SW480 (cell line): ENCODE results near the gene KPTN.

Source experiments
- DNase-seq: peaks from one replicate; pipeline ENCODE4 v3.0.0-alpha.2; 2016; ENCODE audit warnings: low spot score

The KPTN gene

GRCh38 chr19:47483800-47484690, at the start of gene KPTN:
Gene KPTN (minus strand): TSS chr19:47484219. CDS start chr19:47484160, 59 bp downstream.
- DNase-seq, result peak; percentile 91

- DNase-seq, result no peak
Observed at GRCh38 chr19:47531640-47532387, 47.8 kb upstream of the KPTN start.

GRCh38 chr19:47529018-47529742, 45.2 kb upstream of the KPTN start:
- no peak for DNase-seq

DNA sequence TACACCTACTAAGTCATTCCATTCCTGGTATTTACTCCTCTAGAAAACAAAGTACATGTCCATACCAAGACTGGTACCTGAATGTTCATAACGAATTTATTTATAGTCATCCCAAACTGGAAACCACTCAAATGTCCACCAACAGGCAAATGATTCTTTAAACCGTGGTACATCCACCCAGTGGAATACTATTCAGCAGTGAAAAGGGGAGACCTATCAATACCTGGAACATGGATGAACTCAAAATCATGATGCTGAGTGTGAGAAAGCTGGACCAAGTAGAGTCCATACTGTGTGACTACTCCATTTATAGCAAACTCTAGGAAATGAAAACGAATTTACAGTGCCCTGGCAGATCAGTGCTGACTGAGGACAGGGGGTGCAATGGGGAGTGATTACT, 42.8 kb upstream of the KPTN start:
- DNase-seq, result no peak

- no peak for DNase-seq
Observed at GRCh38 chr19:47523473-47523872, 39.5 kb upstream of the KPTN start.

DNA sequence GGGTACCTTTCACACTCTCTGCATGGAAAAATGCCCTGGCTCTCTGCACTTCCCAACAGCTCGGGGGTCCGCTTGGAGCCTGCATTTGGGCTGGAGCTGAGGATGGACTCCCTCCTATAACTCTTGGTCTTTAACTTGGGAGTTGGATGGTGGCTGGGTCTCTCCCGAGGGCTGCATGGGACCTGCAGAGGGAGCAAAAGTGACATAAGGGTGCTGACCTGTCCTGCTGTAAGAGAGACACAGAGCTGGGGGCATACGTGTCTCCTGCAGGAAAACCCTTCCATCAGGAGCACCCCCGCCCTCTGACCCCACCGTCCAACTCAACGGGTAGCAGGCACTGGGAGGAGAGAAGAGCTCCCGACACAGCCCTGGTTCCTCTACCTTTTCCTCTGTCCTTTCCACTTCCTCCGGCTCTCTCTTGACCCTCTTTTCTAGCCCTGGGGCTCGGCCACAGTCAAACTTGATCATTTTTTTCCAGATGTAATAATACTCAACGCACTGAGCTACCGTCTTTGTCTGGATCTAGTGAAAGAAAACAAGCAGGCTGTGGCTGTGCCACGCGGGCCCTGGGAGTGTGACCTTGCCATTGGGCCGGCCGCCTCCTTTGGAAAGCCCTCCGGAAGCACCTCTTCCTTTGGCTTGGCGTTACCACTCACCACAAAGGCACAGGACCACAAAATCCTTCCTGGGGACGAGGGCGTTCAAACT, 37.6 kb upstream of the KPTN start:
- no peak for DNase-seq

DNA sequence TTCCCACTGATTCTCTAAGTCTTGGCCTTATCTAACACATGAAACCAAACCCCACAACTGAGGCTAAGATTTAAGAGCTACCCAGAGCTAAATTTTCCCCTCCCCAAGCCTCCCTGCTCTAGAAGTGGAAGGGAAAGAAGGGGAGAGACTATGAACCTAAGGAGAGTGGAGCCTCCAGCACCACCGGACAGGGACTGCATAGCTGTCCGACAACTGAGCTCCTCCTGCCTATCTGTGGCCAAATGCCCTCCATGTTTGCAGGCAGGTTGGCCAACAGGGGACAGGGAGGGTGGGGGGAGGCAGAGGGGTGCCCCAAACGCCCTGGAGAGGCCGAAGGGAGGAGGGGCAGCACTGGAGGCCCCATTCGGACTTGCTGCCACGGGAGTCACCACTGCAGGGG, 36.8 kb upstream of the KPTN start:
- DNase-seq, result no peak

GRCh38 chr19:47520343-47520806, 36.4 kb upstream of the KPTN start:
- no peak for DNase-seq

GRCh38 chr19:47518854-47519253, 34.8 kb upstream of the KPTN start:
- DNase-seq, result no peak

- no peak for DNase-seq
Observed at GRCh38 chr19:47518139-47518538, 34.1 kb upstream of the KPTN start.

DNA sequence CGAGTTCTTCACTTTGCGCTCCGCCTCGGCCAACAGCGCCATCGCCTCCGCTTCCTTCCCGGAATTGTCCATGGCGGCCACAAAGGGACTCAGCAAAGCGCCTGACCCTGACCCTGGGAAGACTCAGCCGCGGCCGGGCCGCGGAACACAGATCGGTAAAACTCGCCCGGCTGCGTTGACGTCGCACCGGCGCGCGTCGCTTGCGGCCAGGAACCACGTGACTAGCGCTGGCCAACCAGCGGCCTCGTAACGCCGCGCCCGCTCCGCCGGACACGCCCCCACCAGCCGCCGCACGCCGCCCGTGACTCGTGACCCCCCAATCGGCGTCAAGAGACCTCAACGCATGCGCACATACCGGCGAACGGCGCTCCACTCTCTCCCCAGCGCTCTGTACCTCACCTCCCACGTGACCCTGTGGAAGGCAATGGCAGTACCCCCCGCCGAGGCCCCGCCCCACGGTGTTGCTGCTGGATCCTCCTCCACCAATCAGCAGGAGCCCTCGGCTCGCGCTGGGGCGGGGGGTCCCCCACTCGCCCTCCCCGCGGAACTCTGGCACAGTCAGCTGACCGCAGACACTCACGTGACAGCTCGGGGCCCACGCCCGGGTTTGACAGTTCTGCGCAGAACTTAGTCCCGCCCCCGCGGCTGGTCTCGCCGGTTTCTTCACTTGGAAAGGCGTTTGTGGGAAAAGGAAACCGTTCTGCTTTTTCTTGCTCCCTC, 31.0 kb upstream of the KPTN start, which contains the start of gene NAPA:
TSS of gene NAPA (minus strand) at position 195 of the 720 bp plus-strand sequence. CDS start at position 72, 123 bp downstream.
- DNase-seq, result peak; percentile 100

GRCh38 chr19:47514151-47514868, 30.3 kb upstream of the KPTN start:
- no peak for DNase-seq

DNA sequence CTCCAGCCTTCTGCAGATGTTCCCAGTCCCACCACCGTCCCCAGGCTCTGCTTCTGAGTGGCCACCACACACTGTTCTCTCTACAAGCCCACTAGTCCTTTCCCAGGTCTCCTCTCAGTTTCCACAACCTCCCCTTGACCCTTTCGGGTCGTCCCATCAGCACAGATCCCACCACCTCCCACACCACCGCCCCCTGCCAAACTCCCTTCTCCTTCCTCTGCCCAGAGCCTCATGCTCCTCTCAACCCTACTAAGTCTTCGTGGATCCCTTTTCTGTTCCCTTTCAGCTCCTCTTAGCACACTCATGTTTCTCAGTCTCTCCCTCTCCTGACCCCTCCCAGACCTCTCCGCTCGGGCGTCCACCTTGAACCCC, 28.9 kb upstream of the KPTN start:
- no peak for DNase-seq

GRCh38 chr19:47512183-47512947, 28.3 kb upstream of the KPTN start:
- no peak for DNase-seq

DNA sequence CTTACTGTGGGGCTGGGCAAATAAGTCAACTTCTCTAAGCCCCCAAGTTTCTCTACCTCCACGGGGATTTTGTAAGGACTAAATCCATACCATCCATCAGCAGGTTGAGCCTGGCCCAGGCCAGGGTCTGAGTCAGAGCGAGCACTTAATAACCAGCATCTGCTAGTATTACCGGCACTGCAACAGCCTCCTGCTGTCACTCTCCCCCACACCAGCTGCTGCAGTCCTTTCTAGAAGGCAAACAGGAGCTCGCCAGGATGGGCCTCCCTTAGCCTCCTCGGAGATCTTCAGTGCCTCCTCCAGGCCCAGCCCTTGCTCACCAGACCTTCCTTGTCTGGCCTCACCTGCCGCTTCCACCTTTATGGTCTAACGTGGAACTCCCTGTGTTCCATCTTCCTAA, 27.7 kb upstream of the KPTN start:
- no peak for DNase-seq

GRCh38 chr19:47511128-47511517, 27.1 kb upstream of the KPTN start:
- DNase-seq, result no peak

- no peak for DNase-seq
Observed at GRCh38 chr19:47510516-47511127, 26.6 kb upstream of the KPTN start.

DNA sequence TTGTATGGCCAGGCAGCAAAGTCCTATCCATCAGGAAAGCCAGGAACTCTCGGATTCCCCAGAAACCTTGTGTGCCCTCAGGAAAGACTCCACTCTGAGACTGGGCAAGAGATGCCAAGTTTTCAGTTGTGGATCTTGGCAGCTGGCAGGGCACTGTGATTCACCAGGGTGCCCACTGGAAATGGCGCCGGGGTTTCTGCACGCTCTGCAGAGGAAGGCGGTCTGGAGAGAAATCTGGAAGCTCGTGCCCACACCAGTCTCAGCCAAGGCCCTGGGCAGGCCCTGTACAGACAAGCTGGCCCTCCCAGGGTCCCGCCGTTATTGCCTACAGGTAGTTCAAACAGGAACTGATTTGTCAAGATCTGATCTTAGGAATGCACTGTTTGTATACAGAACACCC, 26.0 kb upstream of the KPTN start:
- no peak for DNase-seq

GRCh38 chr19:47509170-47509847, 25.3 kb upstream of the KPTN start:
- DNase-seq, result no peak
